Measurements from ENCODE around the gene ZNF133.
"Not testable (repeated sequence)": the region's sequence is repeated elsewhere in the genome, so short reads cannot be mapped to it uniquely, and the experiment has no call there.

ZNF133 gene

DNA sequence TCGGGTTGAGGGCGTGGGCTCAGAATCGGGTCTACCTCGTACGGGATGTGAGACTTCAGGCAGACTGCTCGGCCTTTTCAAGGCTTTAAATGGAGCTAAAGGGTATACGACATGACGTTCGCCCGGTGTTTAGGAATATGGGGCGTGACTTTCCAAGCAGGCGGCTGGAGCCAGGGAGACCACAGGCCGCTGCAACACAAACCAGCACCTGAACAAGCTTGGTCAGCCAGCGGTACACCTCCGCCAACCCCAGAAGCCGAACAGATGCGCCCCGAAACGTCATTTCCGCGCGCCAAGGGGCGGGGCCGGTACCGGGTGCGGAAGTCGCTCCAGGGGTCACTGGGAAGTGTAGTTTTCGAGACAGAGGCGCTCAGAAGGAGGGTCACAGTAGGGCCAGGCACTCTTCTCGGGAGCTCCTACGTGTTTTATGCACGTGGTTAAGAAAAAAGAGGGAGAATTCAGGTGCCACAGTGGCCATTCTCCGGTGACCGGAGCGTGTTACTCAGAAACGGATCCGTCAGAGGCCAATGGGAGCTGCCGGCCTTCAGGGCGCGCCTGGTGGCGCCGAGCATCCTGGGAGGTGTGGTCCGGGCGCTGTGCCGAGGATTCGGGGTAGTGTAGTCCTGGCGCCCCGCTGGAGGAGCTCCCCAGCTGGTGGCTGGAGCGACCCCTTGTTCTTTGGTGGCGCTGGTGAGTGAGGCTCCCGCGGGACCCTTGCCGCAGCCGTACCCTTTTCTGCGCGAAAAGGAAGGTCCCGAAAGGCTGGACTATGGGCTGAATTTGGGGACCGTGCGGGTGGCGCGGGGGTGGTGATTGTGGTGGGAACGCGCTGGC, at the start of gene ZNF133:
Gene ZNF133, plus strand, starts transcription at position 613 of the 834 bp plus-strand sequence. CDS start 17,160 bp downstream, outside the sequence.
- TF ChIP-seq POLR2AphosphoS5 (IDR thresholded peaks at IDR 0.05; ENCODE audit: borderline replicate concordance, low read depth, low read length) (peak; percentile 97), FOXP2 (optimal IDR thresholded peaks at IDR 0.05; ENCODE audit: control extremely low read depth, extremely low read length, insufficient read depth) (no peak), EZH2 (IDR thresholded peaks at IDR 0.05) (no peak)
- H3K36me3 ChIP-seq (ENCODE audit: insufficient read depth, low read length) = peaks cover 16% of the 10 kb centered on the region; the same call in 1 of the 2 replicates
- peak within 1 kb of the TSS; percentile 100 for H3K4me3 ChIP-seq
- peak within 1 kb of the TSS; percentile 97 for H3K9ac ChIP-seq (ENCODE audit: insufficient read length)
- peaks cover 5% of the 10 kb centered on the region; the same call in 1 of the 2 replicates for H3K9me3 ChIP-seq (ENCODE audit: low read depth, low read length)
- H3K27ac ChIP-seq = peak within 1 kb of the TSS; percentile 93
- peak; percentile 85 for DNase-seq (ENCODE audit: low read depth, low spot score)

DNA sequence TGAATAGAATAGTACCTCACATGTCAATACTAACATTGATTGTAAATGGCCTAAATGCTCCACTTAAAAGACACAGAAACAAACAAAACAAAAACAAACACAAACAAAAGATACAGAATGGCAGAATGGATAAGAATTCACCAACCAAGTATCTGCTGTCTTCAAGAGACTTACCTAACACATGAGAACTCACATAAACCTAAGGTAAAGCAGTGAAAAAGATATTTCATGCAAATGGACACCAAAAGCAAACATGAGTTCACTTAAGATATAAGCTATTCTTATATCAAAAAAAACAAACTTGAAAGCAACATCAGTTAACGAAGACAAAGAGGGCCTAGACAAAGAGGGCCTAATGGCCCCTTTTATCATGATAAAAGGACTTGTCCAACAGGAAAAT, 47.3 kb upstream of the ZNF133 start:
- no peak overlapping the region for H3K4me3 ChIP-seq
- no peak for DNase-seq (ENCODE audit: low read depth, low spot score)
- no peak overlapping the region for H3K9ac ChIP-seq (ENCODE audit: insufficient read length)
- TF ChIP-seq POLR2AphosphoS5 (IDR thresholded peaks at IDR 0.05; ENCODE audit: borderline replicate concordance, low read depth, low read length) (no peak), FOXP2 (optimal IDR thresholded peaks at IDR 0.05; ENCODE audit: control extremely low read depth, extremely low read length, insufficient read depth) (no peak), EZH2 (IDR thresholded peaks at IDR 0.05) (no peak)
- H3K9me3 ChIP-seq (ENCODE audit: low read depth, low read length) = no peaks in the 10 kb centered on the region
- H3K27ac ChIP-seq = no peak overlapping the region
- H3K36me3 ChIP-seq (ENCODE audit: insufficient read depth, low read length) = no peaks in the 10 kb centered on the region

DNA sequence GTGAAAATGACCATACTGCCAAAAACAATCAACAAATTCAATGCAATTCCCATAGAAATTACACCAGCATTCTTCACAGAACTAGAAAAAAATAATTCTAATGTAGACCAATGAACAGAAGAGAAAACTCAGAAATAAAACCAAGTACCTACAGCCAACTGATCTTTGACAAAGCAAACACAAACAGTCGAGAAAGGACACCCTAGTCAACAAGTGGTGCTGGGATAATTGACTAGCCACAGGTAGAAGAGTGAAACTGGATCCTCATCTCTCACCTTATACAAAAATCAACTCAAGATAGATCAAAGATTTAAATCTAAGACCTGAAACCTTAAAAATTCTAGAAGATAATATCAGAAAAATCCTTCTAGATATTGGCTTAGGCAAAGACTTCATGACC, 44.5 kb upstream of the ZNF133 start:
- Histone ChIP-seq H3K9me3 (ENCODE audit: low read depth, low read length) (no peaks in the 10 kb centered on the region), H3K4me3 (no peak overlapping the region), H3K36me3 (ENCODE audit: insufficient read depth, low read length) (no peaks in the 10 kb centered on the region), H3K27ac (no peak overlapping the region), H3K9ac (ENCODE audit: insufficient read length) (no peak overlapping the region)
- no peak for DNase-seq (ENCODE audit: low read depth, low spot score)
- TF ChIP-seq FOXP2 (optimal IDR thresholded peaks at IDR 0.05; ENCODE audit: control extremely low read depth, extremely low read length, insufficient read depth) = no peak
- no peak for TF ChIP-seq EZH2 (IDR thresholded peaks at IDR 0.05)
- TF ChIP-seq POLR2AphosphoS5 (IDR thresholded peaks at IDR 0.05; ENCODE audit: borderline replicate concordance, low read depth, low read length) = no peak

DNA sequence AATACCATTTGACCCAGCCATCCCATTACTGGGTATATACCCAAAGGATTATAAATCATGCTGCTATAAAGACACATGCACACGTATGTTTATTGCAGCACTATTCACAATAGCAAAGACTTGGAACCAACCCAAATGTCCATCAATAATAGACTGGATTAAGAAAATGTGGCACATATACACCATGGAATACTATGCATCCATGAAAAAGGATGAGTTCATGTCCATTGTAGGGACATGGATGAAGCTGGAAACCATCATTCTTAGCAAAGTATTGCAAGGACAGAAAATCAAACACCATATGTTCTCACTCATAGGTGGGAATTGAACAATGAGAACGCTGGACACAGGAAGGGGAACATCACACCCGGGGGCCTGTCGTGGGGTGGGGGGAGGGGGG, 39.8 kb upstream of the ZNF133 start:
- H3K27ac ChIP-seq; H3K9ac ChIP-seq (ENCODE audit: insufficient read length); DNase-seq (ENCODE audit: low read depth, low spot score); H3K36me3 ChIP-seq (ENCODE audit: insufficient read depth, low read length); H3K4me3 ChIP-seq; H3K9me3 ChIP-seq (ENCODE audit: low read depth, low read length): not testable (repeated sequence)

DNA sequence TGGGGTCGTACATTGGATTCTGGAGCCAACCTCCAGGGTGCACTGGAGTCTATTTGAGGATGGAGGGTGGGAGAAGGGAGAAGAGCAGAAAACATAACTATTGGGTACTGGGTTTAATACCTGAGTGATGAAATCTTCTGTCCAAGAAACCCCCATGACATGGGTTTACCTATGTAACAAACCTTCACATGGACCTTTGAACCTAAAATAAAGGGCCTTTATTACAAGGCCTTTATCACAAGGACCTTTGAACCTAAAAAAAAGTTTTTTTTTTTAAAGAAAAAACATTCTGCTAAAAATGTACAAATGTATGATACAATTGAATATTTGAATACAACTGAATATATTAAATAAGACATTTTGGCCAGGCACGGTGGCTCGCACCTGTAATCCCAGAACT, 38.1 kb upstream of the ZNF133 start:
- Histone ChIP-seq H3K27ac (no peak overlapping the region), H3K36me3 (ENCODE audit: insufficient read depth, low read length) (no peaks in the 10 kb centered on the region), H3K9me3 (ENCODE audit: low read depth, low read length) (no peaks in the 10 kb centered on the region), H3K4me3 (no peak overlapping the region), H3K9ac (ENCODE audit: insufficient read length) (no peak overlapping the region)
- DNase-seq (ENCODE audit: low read depth, low spot score) = no peak
- TF ChIP-seq FOXP2 (optimal IDR thresholded peaks at IDR 0.05; ENCODE audit: control extremely low read depth, extremely low read length, insufficient read depth) = no peak
- TF ChIP-seq POLR2AphosphoS5 (IDR thresholded peaks at IDR 0.05; ENCODE audit: borderline replicate concordance, low read depth, low read length) = no peak
- no peak for TF ChIP-seq EZH2 (IDR thresholded peaks at IDR 0.05)

DNA sequence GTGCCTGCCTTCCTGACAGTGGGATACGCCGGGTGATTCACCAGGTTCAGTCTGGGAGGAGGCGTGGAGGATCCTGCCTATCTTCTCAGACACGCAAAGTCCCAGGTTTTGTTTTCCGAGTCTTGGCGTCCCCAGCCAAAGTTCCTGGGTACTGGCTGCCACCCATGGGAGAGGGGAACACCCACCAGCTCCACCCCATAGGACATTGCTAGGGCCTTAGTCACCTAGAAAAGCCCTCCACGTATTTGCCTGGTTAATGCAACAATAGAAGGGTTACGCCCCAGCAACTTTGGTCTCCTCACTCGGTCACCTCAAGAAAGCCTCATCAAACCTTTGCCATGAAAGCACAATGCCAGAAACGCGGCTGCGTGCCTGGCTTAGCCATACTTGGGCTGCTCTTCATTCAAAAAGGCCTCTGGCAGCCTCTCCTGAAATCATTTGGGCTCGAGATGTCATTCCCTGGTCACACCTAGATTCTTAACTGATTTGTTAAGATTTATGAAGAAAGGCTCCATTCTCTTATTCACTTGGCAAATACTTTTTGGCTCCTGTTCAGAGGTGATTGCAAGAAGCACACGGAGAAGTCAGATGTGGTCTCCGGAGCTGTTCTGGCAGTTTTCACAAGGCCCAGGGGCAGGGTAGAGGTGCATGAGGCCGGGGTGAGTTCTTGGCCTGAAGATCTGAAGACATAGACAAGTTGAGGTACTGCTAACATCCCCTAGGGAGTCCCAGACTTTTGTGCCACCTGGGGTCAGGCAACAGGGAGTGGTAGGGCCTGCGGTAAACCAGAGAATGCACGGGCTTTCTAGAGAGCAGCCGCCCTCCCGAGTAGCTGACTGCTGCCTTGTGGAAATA, 35.5 kb upstream of the ZNF133 start:
- Histone ChIP-seq H3K36me3 (ENCODE audit: insufficient read depth, low read length) (no peaks in the 10 kb centered on the region), H3K9me3 (ENCODE audit: low read depth, low read length) (no peaks in the 10 kb centered on the region), H3K9ac (ENCODE audit: insufficient read length) (no peak overlapping the region), H3K4me3 (no peak overlapping the region), H3K27ac (no peak overlapping the region)
- TF ChIP-seq EZH2 (IDR thresholded peaks at IDR 0.05) = no peak
- TF ChIP-seq POLR2AphosphoS5 (IDR thresholded peaks at IDR 0.05; ENCODE audit: borderline replicate concordance, low read depth, low read length) = no peak
- no peak for TF ChIP-seq FOXP2 (optimal IDR thresholded peaks at IDR 0.05; ENCODE audit: control extremely low read depth, extremely low read length, insufficient read depth)
- DNase-seq (ENCODE audit: low read depth, low spot score) = no peak

DNA sequence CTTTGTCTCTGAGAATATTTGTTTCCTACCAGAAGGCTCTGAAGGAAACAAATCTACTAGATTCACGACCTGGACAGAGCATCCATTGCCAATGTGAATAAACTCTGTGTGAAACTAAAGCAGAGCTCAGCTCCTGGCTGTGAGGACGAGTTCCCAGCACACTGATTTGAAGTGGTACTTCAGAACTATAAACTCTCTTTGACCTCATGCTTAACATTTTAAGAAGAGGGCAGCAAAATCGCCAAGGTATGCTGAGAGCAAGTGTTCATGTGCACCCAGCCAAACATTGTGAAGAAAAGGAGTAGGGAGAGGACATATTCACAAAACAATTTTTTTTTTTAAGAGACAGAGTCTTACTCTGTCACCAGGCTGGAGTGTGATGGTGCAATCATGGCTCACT, 33.7 kb upstream of the ZNF133 start:
- no peak for DNase-seq (ENCODE audit: low read depth, low spot score)
- H3K9ac ChIP-seq (ENCODE audit: insufficient read length) = no peak overlapping the region
- H3K4me3 ChIP-seq = no peak overlapping the region
- H3K27ac ChIP-seq = no peak overlapping the region
- no peaks in the 10 kb centered on the region for H3K9me3 ChIP-seq (ENCODE audit: low read depth, low read length)
- TF ChIP-seq FOXP2 (optimal IDR thresholded peaks at IDR 0.05; ENCODE audit: control extremely low read depth, extremely low read length, insufficient read depth) = no peak
- no peak for TF ChIP-seq POLR2AphosphoS5 (IDR thresholded peaks at IDR 0.05; ENCODE audit: borderline replicate concordance, low read depth, low read length)
- no peak for TF ChIP-seq EZH2 (IDR thresholded peaks at IDR 0.05)
- H3K36me3 ChIP-seq (ENCODE audit: insufficient read depth, low read length) = no peaks in the 10 kb centered on the region

DNA sequence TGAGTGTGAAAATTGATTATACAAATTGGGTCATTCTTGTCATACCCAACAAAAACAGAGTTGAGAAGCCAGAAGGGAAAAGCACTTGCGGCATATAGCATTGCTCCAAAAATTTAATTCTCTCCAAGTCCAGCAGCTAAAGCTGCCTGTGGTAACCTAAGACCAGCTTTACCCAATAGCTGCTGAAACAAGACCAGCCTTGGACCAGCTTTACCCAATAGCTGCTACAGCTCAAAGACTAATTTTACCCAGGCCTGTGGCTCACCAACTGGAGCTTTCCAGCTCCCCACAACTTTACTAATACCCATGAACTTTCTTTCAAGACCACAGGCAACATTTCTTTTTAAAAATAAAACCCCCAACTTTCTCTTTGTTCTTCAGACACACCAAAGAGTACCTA, 32.8 kb upstream of the ZNF133 start:
- Histone ChIP-seq H3K9me3 (ENCODE audit: low read depth, low read length) (no peaks in the 10 kb centered on the region), H3K4me3 (no peak overlapping the region), H3K27ac (no peak overlapping the region), H3K36me3 (ENCODE audit: insufficient read depth, low read length) (no peaks in the 10 kb centered on the region), H3K9ac (ENCODE audit: insufficient read length) (no peak overlapping the region)
- no peak for DNase-seq (ENCODE audit: low read depth, low spot score)
- TF ChIP-seq FOXP2 (optimal IDR thresholded peaks at IDR 0.05; ENCODE audit: control extremely low read depth, extremely low read length, insufficient read depth) (no peak), EZH2 (IDR thresholded peaks at IDR 0.05) (no peak), POLR2AphosphoS5 (IDR thresholded peaks at IDR 0.05; ENCODE audit: borderline replicate concordance, low read depth, low read length) (no peak)
